Measurements from ENCODE around the gene SENP1. TPM values are rescaled to one million over a fixed set of nuclear protein-coding genes. Genes with fewer than 3 reads are reported as not detected.

SENP1 gene
- total RNA-seq, 1 experiment from 2014 or later: 16.3 TPM

- H3K9me3 ChIP-seq: no peaks in the 10 kb centered on the region
- no peak overlapping the region for H3K4me3 ChIP-seq
- peaks cover 86% of the 10 kb centered on the region for H3K27me3 ChIP-seq
- DNase-seq: no peak
- H3K36me3 ChIP-seq: no peaks in the 10 kb centered on the region
These were observed 102.4 kb downstream of the SENP1 start for GRCh38 chr12:48003226-48004052.

DNA sequence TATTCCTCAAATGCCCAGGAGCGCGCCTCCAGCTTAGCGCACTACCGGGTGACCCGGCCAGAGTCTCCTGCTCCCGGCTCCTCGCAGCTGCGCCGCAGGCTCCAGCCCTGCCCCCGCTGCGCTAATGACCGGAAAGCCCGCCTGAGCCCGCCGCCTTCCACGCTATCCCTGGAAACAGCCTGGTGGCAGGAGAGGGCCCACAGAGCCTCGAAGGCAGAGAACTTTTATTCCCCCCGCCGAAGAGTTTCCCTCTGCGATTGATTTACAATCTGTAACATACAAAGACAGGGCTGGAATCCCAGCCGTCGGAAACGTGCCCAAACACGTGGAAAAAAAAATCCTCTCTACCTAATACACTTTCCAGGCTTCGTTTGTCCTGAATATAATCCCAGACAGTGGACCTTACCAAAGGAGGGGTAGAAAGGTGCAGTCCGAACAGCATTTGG, 103.1 kb downstream of the SENP1 start:
- no peak for DNase-seq
- H3K36me3 ChIP-seq: no peaks in the 10 kb centered on the region
- peaks cover 88% of the 10 kb centered on the region for H3K27me3 ChIP-seq
- no peak overlapping the region for H3K4me3 ChIP-seq
- no peaks in the 10 kb centered on the region for H3K9me3 ChIP-seq

- no peaks in the 10 kb centered on the region for H3K9me3 ChIP-seq
- DNase-seq: no peak
- H3K27me3 ChIP-seq: peaks cover 86% of the 10 kb centered on the region
- H3K4me3 ChIP-seq: no peak overlapping the region
- H3K36me3 ChIP-seq: no peaks in the 10 kb centered on the region
These were observed 103.5 kb downstream of the SENP1 start for GRCh38 chr12:48002414-48002730.

- Histone ChIP-seq H3K27me3 (peaks cover 80% of the 10 kb centered on the region), H3K36me3 (no peaks in the 10 kb centered on the region), H3K4me3 (peak overlapping the region; percentile 39), H3K9me3 (no peaks in the 10 kb centered on the region)
- peak; percentile 42 for DNase-seq
These were observed 104.1 kb downstream of the SENP1 start for GRCh38 chr12:48001505-48002413.

GRCh38 chr12:48000878-48001504, 104.9 kb downstream of the SENP1 start:
- H3K9me3 ChIP-seq: no peaks in the 10 kb centered on the region
- peak; percentile 30 for DNase-seq
- peak overlapping the region; percentile 39 for H3K4me3 ChIP-seq
- no peaks in the 10 kb centered on the region for H3K36me3 ChIP-seq
- H3K27me3 ChIP-seq: peaks cover 74% of the 10 kb centered on the region

- DNase-seq: no peak
- no peak overlapping the region for H3K4me3 ChIP-seq
- peaks cover 63% of the 10 kb centered on the region for H3K27me3 ChIP-seq
- H3K9me3 ChIP-seq: no peaks in the 10 kb centered on the region
- H3K36me3 ChIP-seq: no peaks in the 10 kb centered on the region
These were observed 106.1 kb downstream of the SENP1 start for GRCh38 chr12:47999816-48000215.

- peaks cover 38% of the 10 kb centered on the region for H3K27me3 ChIP-seq
- no peaks in the 10 kb centered on the region for H3K9me3 ChIP-seq
- DNase-seq: no peak
- no peaks in the 10 kb centered on the region for H3K36me3 ChIP-seq
- no peak overlapping the region for H3K4me3 ChIP-seq
These were observed 108.6 kb downstream of the SENP1 start for GRCh38 chr12:47997321-47997720.

DNA sequence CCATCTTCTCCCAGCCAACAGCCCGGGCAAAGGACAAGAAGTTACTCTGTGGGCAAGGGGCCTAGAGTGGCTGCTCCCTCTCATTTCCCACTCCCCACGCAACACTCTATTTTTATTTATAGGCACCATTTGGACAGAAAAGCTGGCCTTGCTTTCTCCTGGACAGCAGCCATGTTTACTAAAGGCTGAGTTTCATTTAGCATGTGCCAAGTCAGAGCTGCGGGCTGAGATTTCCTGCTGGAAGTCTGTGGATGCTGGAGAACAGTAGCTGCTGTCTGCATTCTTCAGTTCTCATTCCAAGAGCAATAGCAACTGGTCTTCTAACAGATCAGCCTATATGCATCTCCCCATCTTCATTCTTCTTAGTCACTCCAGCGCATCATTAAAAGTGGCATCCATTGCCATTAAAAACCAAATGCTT, 109.9 kb downstream of the SENP1 start:
- H3K4me3 ChIP-seq: no peak overlapping the region
- peak; percentile 78 for DNase-seq
- H3K9me3 ChIP-seq: no peaks in the 10 kb centered on the region
- peaks cover 24% of the 10 kb centered on the region for H3K27me3 ChIP-seq
- H3K36me3 ChIP-seq: no peaks in the 10 kb centered on the region

GRCh38 chr12:47993491-47993890, 112.4 kb downstream of the SENP1 start:
- no peak for DNase-seq
- no peak overlapping the region for H3K4me3 ChIP-seq
- H3K9me3 ChIP-seq: no peaks in the 10 kb centered on the region
- peaks cover 6% of the 10 kb centered on the region for H3K27me3 ChIP-seq
- H3K36me3 ChIP-seq: no peaks in the 10 kb centered on the region

Other genes starting within 250 kb of the SENP1 start
- 14.7 and 15.9 TPM in 2 replicates for gene VDR, start 201.1 kb downstream of the SENP1 start, total RNA-seq (2014; rRNA removed; shearing (Covaris generic); ENCODE audit: low replicate concordance)
- 130 and 148 TPM in 2 replicates for gene TMEM106C, start 142.5 kb downstream of the SENP1 start, total RNA-seq (2014; rRNA removed; shearing (Covaris generic); ENCODE audit: low replicate concordance)
- gene COL2A1, start 101.6 kb downstream of the SENP1 start, total RNA-seq (2014; rRNA removed; shearing (Covaris generic); ENCODE audit: low replicate concordance): not detected in 2 replicates
- 38.2 and 64.7 TPM in 2 replicates for gene PFKM, start 13.3 kb upstream of the SENP1 start, total RNA-seq (2014; rRNA removed; shearing (Covaris generic); ENCODE audit: low replicate concordance)
- gene ASB8, start 51.4 kb upstream of the SENP1 start, total RNA-seq (2014; rRNA removed; shearing (Covaris generic); ENCODE audit: low replicate concordance): 31.3 and 79.9 TPM in 2 replicates
- not detected in 2 replicates for gene CCDC184, start 77.6 kb upstream of the SENP1 start, total RNA-seq (2014; rRNA removed; shearing (Covaris generic); ENCODE audit: low replicate concordance)
- not detected in 2 replicates for gene OR10AD1, start 97.2 kb upstream of the SENP1 start, total RNA-seq (2014; rRNA removed; shearing (Covaris generic); ENCODE audit: low replicate concordance)
- 2.9 and 3.4 TPM in 2 replicates for gene ZNF641, start 244.8 kb upstream of the SENP1 start, total RNA-seq (2014; rRNA removed; shearing (Covaris generic); ENCODE audit: low replicate concordance)